Raji (cell line): ENCODE results near the gene EXOC3.

Experiments used
- POLR2A ChIP-seq: IDR thresholded peaks from 2 replicates; pipeline ENCODE4 v1.6.1; 2011; ENCODE audit warnings: low read depth, low read length, control low read depth; ENCODE audit not compliant: insufficient read depth

EXOC3 gene

DNA sequence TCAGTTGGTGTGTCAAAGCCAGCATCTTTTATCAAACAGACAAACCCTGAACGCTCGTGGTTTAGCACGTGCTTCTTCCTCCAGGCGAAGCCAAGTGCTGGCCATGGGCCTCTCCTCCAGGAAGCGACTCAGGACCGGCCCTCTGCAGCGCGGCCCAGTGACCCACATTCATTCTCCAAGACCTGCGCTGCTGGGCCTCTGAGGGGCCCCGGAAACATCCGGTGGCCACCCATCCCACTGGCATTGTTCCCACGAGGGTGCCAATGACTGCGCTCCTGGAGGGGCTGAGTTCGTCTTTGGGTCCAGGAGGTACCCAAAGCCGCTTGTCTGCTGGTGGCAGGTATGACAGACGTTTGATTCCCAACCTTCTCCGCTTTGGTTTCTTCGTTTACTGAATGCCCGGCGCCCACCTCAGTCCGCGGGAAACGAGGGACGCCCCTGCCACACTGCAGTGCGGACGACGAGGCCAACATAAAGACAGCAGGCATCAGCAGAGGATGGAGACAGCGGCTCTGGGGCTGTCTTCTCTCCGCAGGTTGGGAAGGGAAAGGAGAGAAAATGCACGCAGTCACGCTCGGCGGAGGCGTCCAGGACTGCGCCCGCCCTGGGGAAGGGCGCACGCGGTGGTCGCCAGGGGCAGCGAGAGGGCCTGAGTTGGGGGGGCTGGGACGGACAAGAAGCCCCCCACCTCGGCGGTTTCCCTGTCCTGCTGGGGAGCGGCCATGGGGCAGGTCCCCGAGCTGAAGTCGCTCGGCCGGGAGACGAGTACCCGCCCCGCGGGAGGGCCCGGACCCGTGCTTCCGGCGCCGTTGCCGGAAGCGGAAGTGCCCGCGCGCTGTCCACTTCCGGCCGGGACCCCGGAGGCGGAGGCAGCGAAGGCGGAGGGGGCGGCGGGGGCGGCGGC, at the start of gene EXOC3:
EXOC3 (plus strand) TSS at position 842 of the 904 bp plus-strand sequence. CDS start 3,030 bp downstream, outside the sequence.
- TF ChIP-seq POLR2A, result peak; percentile 77

DNA sequence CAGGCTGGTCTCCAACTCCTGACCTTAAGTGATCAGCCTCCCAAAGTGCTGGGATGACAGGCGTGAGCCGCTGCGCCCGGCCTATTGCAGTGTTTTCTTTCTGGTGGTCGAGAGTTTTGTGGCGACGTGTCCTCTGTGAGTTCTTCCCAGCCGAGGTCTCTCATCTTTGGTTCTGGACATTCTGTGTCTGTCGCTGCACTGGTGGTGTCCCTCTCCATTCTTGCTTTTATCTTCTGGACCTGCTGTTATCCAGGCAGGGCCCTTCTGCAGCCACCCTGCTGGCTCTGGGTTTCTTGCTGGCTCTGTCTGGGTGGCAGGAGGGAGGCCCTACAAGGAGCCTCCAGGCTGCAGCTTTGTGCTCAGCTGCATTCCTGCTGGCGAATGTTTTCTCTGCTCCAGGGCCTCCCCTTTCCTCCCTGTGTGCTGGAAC, 49.1 kb upstream of the EXOC3 start:
- no peak for TF ChIP-seq POLR2A

GRCh38 chr5:394671-395155, 48.3 kb upstream of the EXOC3 start:
- no peak for TF ChIP-seq POLR2A

- no peak for TF ChIP-seq POLR2A
Measured at GRCh38 chr5:395156-395920, 47.6 kb upstream of the EXOC3 start.

DNA sequence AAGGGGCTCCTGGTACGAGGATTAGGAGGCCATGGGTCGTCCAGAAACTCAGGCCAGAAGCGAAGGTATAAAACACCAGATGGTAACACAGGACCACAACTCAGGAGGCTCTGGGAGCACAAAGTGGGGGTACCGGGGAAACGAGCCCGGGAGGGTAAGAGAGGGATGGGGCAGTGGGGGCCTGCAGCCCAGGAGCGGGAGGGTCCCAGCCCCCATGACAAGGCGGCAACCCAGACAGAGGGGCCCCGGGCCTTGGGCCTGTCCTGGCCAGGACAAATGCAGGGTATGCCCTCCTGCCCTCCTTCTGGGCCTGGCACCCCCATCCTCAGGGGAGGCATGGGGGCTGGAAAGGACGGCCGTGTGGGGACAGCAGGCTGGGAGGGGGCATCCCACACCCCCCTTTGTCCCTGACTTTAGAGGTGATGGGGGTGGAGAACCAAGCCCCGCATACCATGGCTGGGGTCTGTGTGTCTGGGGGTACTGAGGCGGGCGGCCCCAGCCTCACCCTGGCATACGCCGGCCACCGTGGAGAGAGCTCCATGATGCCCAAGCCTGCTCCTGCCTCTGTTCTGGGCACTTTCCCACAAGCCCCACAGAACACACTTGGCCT, 47.0 kb upstream of the EXOC3 start:
- TF ChIP-seq POLR2A, result no peak

DNA sequence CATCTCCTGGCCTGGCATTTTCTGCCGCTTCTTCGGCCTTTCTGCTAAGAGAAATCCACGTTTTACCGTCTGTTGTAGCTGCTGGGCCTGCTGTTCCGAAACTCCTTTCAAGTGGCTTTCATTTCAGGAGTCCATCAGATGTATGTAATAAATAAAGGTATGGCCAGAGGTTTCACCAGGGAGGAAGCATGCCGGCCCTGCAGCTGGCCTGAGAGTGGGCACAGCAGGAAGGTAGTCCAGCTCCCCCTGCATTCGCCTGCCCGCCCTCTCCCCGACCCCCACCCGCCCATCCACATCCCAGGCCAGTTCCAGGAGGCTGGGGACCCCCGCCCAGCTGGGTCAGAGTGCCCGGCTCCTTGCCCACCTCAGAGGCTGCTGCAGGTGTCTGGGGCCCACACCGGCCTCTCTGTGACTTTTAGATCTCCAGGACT, 46.4 kb upstream of the EXOC3 start:
- TF ChIP-seq POLR2A, result no peak

DNA sequence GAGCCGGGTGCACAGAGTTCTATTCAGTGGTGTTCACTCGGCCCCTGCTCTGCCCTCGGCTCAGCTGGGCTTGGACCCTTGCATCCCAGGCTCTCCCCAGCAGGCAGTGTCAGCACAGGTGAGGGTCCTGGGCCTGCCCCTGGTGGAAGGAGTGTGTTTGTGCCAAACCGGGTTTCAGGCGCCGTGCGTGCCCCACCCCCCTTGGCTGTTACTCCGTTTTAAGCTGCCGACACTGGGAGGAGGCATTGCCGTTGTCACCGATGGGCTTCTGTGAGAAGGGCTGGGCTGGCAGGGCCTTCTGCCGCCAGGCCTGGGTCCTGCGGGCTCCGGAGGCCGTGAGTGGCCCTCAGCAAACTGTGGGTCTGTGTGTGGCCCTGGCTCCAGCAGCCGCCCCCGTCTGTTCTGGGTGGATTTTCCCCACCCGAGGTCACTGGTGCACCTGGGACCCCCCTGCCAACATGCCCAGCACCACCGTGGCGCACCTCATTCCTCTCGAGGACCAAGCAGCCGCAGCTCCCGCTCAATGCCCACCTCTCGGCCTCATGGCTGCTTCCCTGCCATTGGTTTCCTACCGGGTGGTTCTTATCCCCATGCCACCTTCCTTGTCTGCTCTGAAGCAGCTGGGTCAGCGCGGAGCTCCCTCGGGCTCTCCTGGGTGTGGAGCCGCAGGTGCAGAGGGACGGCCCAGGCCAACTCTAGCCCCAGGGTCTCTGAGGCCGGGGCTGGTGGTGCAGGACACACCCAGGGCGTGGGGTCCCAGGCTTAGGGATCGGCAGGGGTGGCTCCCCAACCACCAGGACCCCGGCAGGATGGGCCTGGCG, 44.3 kb upstream of the EXOC3 start:
- TF ChIP-seq POLR2A, result no peak

DNA sequence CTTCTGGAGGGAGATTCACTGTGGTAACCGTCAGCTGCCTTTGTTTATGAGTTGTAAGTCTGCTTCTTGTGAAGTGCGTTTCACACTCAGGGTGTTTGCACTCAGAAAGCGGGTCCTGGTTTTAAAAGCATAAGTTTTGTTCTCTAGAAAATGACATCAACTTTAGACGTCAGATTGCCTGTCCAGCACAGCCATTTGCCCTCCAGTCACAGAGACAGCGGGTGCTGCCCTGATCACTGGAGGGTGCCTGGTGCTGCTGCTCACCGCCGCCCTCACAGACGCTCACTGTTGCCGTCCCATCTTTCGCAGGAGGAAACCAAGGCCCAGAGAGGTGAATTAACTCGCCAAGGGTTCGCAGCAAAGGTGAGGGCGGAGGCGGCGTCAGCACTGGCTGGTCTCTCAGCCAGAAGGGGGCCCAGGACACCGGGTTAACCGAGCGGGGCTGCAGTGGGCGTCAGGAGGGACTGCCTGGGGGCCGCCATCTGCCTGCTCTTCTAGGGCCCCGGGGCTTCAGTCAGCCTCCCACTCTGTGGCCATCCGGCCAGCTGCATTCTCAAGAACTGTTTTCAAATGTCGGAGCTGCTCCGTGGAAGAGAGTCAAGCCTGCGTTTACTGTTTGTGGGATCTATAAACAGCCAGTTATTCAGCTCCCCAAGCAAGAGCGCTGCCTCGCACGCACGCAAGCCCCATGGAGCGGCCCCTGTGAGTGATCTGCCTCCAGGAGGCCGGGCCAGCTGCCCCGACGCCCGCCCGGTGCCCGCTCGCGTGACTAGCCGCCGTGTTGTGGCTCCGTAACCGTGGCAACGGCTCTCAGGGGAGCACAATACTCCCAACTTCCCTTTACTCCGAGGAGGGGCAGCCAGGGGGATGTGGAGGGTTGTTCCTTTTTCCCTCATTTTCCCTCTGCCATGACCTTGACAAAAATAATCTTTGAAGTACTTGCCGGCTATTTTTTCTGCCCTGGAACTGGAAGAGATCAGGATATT, 43.4 kb upstream of the EXOC3 start:
- no peak for TF ChIP-seq POLR2A

DNA sequence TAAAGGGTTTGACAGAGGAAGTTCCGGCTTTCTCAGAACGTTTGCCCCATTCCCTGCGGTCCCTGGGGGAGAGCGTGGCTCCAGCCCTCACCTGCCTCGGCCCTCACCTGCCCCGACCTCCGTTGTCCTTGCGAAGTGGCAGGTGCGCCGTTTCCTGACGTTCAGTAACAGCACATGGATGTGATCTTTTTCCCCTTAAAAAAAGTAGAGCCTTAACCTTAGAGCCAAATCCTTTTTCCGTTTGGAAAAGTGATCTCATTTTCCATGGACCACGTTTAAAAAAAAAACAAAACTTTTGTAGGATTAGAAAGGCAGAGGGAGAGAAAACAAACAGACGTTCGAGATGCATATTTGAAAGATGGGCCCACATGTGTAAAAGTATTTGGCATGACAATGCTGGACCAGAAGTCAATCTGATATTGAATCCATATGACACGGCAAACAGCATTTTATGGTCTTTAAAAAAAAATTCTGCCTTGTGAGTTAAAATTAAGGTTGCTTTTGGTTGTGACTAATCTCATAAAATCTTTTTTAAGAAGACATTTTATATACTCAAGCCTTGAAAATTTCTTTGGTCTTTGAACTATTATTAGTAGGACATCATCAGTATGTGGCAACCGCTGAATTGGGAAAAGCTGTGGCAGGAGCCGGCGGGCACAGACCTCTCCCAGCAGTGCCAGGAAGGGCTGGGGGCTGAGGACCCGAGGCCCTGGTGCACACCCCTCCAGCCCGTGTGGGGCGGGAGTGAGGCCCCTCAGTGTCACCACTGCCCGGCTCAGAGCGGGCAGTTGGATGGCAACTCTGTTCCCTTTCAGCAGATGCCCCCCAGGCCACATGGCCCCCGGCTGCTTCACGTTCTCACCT, 42.5 kb upstream of the EXOC3 start:
- TF ChIP-seq POLR2A, result no peak

DNA sequence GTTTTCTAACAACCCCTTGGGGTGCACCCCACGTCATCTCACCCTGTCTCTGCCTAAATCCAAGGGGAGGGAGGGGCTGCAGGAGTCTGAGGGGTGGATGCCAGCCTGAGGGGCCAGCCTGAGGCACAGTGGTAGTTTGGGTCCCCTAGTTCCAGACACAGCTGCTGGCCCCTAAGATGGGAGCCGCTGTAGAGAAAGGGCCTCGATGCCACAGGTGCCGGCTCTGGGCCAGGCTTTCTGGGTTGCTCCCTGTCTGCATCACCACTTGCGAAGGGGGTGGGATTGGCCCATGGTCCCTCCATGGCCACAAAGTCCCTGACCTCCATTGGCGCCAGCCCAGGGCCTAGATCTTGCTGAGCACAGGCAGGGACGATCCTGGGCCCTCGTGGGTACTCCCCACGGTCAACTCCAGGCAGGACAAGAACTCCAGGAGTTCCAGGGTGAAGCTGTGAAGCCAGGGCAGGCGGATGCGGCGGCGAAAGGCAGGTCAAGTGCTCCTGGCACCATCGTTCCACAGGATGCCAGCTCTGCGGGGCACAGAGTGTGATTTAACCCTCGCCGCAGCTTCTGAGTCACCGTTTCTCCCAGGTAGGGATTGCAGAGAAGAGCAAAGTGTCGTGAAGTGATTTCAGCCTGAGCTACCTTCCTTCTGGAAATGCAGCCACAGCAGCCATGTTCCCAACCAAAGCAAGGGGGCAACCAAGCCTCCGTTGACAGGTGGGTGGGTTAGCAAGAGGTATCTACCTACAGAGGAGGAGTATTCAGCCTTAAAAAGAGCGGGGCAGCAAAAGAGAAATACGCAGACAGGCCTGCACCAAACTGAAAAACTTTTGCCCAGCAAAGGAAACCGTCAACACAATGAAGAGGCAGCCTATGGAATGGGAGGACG, 41.6 kb upstream of the EXOC3 start:
- TF ChIP-seq POLR2A, result no peak

DNA sequence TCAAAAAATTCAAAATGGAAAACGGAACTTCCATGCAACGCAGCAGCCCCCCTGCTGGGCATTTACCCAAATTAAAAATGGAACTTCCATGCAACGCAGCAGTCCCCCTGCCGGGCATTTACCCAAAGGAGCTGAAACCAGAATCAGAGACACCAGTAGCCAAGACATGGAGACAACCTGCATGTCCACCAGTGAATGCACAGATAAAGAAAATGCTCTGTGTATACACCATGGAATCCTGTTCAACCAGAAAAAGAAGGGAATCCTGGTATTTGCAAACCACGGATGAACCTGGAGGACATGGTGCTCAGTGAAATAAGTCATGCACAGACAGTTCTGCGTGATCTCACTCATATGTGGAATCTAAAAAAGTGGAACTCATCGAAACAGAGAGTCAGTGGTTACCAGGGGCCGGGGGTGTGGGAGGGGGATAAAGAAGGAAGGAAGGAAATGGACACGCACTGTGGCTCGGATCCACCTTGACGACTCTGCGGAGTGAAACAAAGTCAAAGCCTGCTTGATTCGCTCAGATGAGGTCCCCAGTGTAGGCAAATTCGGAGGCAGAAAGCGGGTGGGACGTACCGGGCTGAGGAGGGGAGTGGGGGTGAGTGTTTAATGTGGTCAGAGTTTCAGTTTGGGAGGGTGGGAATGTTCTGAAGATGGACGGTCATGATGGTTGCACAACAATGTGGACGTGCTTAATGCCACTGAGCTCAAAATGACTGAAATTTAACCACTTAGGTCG, 40.2 kb upstream of the EXOC3 start:
- TF ChIP-seq POLR2A, result no peak
